ENCODE measurements around the gene SERPINA1.

SERPINA1 gene

DNA sequence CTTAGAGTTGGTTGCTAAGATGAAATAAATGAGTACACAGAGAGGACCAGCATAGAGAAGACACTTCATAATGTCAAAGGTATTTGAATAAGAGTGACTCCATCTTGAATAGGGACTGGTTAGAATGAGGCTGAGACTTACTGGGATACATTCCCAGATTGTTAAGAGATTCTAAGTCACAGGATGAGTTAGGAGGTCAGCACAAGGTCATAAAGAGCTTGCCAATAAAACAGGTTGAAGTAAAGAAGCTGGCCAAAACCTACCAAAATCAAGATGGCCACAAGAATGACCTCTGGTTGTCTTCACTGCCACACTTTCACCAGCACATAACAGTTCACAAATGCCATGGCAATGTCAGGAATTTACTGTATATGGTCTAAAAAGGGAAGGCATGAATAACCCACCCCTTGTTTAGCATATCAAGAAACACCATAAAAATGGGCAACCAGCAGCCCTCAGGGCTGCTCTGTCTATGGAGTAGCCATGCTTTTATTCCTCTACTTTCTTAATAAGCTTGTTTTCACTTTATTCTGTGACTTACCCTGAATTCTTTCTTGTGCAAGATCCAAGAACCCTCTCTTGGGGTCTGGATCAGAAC lies 8.3 kb upstream of the SERPINA1 start:
- H3K27me3 ChIP-seq (ENCODE audit: insufficient read depth, low read length): no peaks in the 10 kb centered on the region; the same call in 1 of the 2 replicates
- H3K4me1 ChIP-seq (ENCODE audit: insufficient read depth, low read length): peaks cover 27% of the 10 kb centered on the region
- no peak overlapping the region for H3K27ac ChIP-seq (ENCODE audit: low read length)
- peak overlapping the region; percentile 23 for H3K4me3 ChIP-seq (ENCODE audit: low read length)
- H3K36me3 ChIP-seq (ENCODE audit: insufficient read depth, low read depth, low read length): no peaks in the 10 kb centered on the region
- no peak overlapping the region for H3K9ac ChIP-seq (ENCODE audit: low read depth, low read length)
- no peaks in the 10 kb centered on the region for H3K9me3 ChIP-seq (ENCODE audit: insufficient read depth, low read depth, low read length)

DNA sequence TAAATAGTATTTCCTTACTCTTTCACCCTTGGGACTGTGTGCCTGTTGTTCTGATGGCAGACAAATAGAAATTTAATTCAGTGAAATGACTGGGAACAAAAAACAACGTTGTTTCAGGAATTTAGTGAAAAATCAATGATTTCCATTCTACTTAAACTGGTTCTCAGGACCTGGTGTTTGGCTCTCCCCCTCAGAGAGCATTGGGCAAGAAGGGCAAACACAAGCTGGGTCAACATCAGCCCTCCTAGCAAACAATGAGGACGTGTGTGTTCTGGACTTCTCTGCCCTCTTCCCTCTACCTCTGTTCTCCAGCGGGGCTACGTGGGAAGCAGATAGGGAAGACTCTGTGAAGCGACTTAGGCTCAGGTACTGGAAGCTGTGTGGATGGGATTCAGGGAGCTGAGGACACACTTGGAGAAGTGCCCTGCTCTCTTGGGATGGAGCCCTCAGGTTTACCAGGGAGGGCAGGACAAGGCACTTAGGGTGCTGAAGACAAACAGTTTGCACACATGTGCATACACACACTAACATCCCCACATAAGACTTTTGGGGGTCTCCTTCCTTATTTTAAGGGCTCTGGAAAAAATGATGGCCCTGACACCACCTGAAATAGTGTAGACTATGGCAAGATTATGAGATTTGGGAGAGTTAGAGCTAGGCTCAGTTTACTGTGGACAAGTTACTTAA lies 7.6 kb upstream of the SERPINA1 start:
- no peak overlapping the region for H3K27ac ChIP-seq (ENCODE audit: low read length)
- H3K9ac ChIP-seq (ENCODE audit: low read depth, low read length): no peak overlapping the region
- H3K36me3 ChIP-seq (ENCODE audit: insufficient read depth, low read depth, low read length): no peaks in the 10 kb centered on the region
- H3K27me3 ChIP-seq (ENCODE audit: insufficient read depth, low read length): no peaks in the 10 kb centered on the region; the same call in 1 of the 2 replicates
- no peaks in the 10 kb centered on the region for H3K9me3 ChIP-seq (ENCODE audit: insufficient read depth, low read depth, low read length)
- H3K4me3 ChIP-seq (ENCODE audit: low read length): no peak overlapping the region
- peaks cover 27% of the 10 kb centered on the region for H3K4me1 ChIP-seq (ENCODE audit: insufficient read depth, low read length)

DNA sequence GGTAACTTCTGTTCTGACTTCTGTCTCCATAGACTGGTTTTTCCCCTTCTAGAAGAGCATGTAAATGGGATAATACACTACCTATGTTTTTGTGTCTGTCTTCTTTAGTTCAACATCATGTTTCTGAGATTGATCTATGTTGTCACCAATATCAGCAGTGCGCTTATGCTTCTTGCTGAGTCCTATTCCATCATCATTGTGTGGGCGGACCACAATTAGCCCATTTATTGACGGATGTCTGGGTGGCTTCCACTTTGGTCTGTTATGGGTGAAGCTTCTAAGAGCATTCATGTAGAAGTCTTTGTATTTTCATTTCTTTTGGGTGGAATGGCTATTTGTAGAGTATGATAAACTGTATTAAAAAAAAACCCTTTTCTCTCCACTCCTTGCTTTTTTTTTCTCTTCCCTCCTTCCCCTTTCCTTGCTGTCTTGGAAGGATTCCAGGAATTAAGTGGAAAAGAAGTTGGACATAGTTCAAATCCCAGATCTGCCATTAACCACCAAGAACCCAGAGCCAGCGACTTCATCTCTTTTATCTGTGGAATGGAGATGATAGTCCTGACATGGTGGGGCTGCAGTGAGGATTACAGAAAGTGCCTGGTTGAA lies 7.0 kb upstream of the SERPINA1 start:
- peaks cover 27% of the 10 kb centered on the region for H3K4me1 ChIP-seq (ENCODE audit: insufficient read depth, low read length)
- no peaks in the 10 kb centered on the region for H3K36me3 ChIP-seq (ENCODE audit: insufficient read depth, low read depth, low read length)
- H3K27me3 ChIP-seq (ENCODE audit: insufficient read depth, low read length): no peaks in the 10 kb centered on the region; the same call in 1 of the 2 replicates
- H3K9ac ChIP-seq (ENCODE audit: low read depth, low read length): no peak overlapping the region
- H3K9me3 ChIP-seq (ENCODE audit: insufficient read depth, low read depth, low read length): no peaks in the 10 kb centered on the region
- no peak overlapping the region for H3K4me3 ChIP-seq (ENCODE audit: low read length)
- H3K27ac ChIP-seq (ENCODE audit: low read length): no peak overlapping the region

DNA sequence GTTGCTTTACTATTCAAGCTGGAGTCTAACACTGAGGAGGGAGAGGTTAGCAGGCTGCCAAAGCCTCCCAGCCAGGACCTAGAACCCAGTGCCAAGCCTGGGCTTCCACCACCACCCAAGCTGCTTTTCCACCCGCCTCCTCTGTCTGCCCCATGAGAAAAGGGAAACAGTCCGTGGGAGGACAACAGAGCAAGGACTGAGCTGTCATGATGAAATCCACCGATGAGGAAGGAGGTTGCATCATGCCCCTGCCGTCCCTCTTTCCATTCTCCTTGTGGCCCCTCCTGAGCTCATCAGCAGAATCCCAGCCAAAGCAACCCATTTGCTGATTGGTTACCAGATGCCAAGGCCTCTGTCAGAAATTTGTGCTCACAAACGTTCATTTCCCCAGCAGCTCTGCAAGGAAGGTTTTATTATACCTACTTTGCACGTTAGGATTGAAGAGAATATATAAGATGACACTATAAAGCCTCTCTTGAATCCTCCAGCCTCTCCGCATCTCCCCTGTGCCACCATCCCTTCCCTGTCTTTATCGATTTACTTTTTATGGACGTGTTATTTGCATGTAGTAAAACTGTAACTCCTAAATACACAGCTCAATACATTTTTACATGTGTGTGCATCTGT lies 6.3 kb upstream of the SERPINA1 start:
- no peaks in the 10 kb centered on the region for H3K36me3 ChIP-seq (ENCODE audit: insufficient read depth, low read depth, low read length)
- no peaks in the 10 kb centered on the region for H3K9me3 ChIP-seq (ENCODE audit: insufficient read depth, low read depth, low read length)
- H3K4me3 ChIP-seq (ENCODE audit: low read length): no peak overlapping the region
- no peak overlapping the region for H3K9ac ChIP-seq (ENCODE audit: low read depth, low read length)
- no peak overlapping the region for H3K27ac ChIP-seq (ENCODE audit: low read length)
- peaks cover 27% of the 10 kb centered on the region for H3K4me1 ChIP-seq (ENCODE audit: insufficient read depth, low read length)
- no peaks in the 10 kb centered on the region; the same call in 1 of the 2 replicates for H3K27me3 ChIP-seq (ENCODE audit: insufficient read depth, low read length)

DNA sequence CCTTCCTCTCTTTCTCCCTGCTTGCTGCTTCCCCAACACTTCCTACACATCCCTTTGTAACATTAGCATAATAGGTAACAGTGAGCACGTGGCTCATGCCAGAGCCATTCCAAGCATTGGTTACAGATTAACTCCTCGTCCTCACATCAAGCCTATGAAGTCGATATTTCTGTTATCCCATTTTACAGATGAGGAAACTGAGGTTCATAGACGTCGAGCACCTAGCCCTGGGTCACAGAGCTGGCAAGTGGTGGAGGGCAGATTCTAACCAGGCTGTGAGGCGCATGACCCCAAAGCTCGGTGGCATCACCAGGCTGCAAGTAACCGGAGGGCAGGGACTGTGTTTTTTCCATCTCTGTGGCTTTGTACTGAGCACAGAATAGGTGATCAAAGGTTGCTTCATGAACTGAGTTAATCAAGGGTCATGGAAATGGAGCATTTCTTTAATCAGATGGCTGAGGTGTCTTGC lies 5.7 kb upstream of the SERPINA1 start:
- H3K36me3 ChIP-seq (ENCODE audit: insufficient read depth, low read depth, low read length): no peaks in the 10 kb centered on the region
- no peaks in the 10 kb centered on the region for H3K9me3 ChIP-seq (ENCODE audit: insufficient read depth, low read depth, low read length)
- H3K27me3 ChIP-seq (ENCODE audit: insufficient read depth, low read length): no peaks in the 10 kb centered on the region; the same call in 1 of the 2 replicates
- no peak overlapping the region for H3K4me3 ChIP-seq (ENCODE audit: low read length)
- no peak overlapping the region for H3K9ac ChIP-seq (ENCODE audit: low read depth, low read length)
- peaks cover 24% of the 10 kb centered on the region for H3K4me1 ChIP-seq (ENCODE audit: insufficient read depth, low read length)
- H3K27ac ChIP-seq (ENCODE audit: low read length): no peak overlapping the region

DNA sequence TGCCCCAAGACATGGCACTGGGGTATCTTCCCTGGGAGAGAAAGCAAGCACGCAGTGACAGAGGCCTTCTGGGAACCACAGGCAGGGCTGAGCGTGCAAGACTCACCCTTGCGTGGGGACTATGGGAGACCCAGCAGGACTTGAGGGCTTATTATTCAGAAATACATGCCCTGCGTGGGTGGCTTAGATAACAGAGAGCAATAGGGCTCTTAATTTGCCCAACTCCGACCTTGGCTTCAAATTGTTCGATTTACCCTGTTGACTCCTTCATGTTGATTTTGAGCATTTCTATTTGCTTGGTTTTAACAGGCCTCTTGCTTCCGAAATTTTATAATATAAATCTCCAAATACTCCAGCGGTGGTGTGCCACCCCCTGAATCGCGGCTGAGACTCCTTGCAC lies 5.1 kb upstream of the SERPINA1 start:
- no peak overlapping the region for H3K9ac ChIP-seq (ENCODE audit: low read depth, low read length)
- no peaks in the 10 kb centered on the region for H3K9me3 ChIP-seq (ENCODE audit: insufficient read depth, low read depth, low read length)
- peaks cover 18% of the 10 kb centered on the region for H3K4me1 ChIP-seq (ENCODE audit: insufficient read depth, low read length)
- no peaks in the 10 kb centered on the region for H3K36me3 ChIP-seq (ENCODE audit: insufficient read depth, low read depth, low read length)
- H3K27ac ChIP-seq (ENCODE audit: low read length): no peak overlapping the region
- no peaks in the 10 kb centered on the region; the same call in 1 of the 2 replicates for H3K27me3 ChIP-seq (ENCODE audit: insufficient read depth, low read length)
- no peak overlapping the region for H3K4me3 ChIP-seq (ENCODE audit: low read length)

DNA sequence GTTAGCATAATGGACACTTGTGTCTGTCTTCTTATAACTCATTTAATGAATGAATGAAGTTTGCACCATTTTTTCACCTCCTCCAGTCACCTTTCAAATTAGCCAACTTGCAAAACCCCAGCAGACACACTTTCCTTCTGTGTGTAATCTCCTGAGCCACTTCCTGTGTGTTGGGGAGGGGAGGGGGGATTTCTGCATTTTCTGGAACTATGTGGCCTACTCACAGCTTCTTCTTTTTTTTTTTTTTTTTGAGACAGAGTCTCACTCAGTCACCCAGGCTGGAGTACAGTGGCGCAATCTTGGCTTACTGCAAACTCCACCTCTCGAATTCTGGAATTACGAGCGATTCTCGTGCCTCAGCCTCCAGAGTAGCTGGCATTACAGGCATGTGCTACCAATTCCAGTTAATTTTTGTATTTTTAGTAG lies 4.1 kb upstream of the SERPINA1 start:
- no peak overlapping the region for H3K4me3 ChIP-seq (ENCODE audit: low read length)
- no peaks in the 10 kb centered on the region; the same call in 1 of the 2 replicates for H3K27me3 ChIP-seq (ENCODE audit: insufficient read depth, low read length)
- H3K36me3 ChIP-seq (ENCODE audit: insufficient read depth, low read depth, low read length): no peaks in the 10 kb centered on the region
- H3K9me3 ChIP-seq (ENCODE audit: insufficient read depth, low read depth, low read length): no peaks in the 10 kb centered on the region
- no peak overlapping the region for H3K27ac ChIP-seq (ENCODE audit: low read length)
- peaks cover 14% of the 10 kb centered on the region for H3K4me1 ChIP-seq (ENCODE audit: insufficient read depth, low read length)
- no peak overlapping the region for H3K9ac ChIP-seq (ENCODE audit: low read depth, low read length)

DNA sequence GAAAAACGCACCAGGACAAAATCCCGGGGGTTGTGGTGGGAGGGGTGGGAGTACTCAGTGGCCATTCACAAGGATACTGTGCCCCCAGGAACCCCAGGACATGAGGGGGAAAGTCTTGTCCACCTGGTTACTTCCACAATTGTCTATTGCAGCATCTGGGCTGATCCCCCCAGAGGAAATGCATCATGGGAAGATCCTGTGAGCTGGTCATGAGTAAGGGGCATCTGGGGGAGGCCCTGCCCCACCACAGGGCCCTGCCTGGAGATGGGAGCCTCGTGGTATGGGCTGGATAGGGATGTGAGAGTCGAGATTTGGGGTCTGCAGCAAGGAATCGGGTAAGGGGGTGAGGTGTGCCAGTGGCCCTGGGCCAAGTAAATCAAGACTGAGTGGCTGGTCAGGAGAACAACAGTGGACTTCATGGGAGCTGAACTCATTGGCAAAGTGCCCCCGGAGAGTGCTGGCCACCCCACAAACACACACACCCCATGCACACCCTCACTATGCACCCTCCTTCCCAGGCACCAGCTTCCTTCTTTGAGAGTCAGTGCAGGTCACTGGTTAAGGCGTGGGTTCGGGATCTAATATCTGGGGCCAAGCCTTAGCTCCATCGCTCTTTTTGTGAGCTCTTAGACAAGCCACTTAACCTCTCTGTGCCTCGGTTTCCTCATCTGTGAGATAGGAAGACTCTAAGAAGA lies 3.0 kb upstream of the SERPINA1 start:
- peaks cover 5% of the 10 kb centered on the region for H3K4me1 ChIP-seq (ENCODE audit: insufficient read depth, low read length)
- no peaks in the 10 kb centered on the region; the same call in 1 of the 2 replicates for H3K27me3 ChIP-seq (ENCODE audit: insufficient read depth, low read length)
- H3K27ac ChIP-seq (ENCODE audit: low read length): no peak overlapping the region
- no peak overlapping the region for H3K4me3 ChIP-seq (ENCODE audit: low read length)
- no peak overlapping the region for H3K9ac ChIP-seq (ENCODE audit: low read depth, low read length)
- H3K36me3 ChIP-seq (ENCODE audit: insufficient read depth, low read depth, low read length): no peaks in the 10 kb centered on the region
- no peaks in the 10 kb centered on the region for H3K9me3 ChIP-seq (ENCODE audit: insufficient read depth, low read depth, low read length)

DNA sequence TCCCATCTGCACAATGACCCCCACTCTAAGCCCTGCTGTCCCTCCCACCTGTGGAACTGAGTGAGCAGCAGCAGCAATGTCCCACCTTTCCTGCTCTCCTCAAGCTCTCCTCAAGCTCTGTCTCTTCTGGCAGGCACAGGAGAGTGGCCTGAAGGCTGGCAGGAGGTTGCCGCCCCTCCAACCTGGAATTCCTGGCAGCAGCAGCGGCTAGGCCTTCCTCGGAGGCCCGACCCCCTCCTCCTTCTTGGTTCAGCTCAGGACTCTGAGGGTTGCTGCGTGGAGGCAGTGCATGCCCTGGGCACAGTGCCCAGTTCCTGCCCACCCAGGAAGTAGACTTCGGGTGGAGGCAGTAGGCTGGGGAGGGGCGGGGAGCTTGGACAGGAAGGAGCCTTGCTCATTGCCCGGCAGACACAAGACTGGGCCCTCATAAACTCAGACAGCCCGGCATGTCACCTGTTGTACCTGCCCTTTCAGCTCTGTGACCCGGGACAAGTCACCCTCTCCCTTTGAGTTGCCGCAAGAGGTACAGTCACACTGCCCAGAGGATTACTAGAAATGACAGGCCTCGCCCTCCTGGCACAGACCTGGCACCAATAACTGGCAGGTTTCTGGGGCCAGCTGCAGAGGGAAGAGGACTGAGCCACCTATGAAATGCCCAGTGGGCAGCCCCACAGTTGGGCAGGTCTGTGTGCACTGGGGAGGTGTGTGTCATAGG lies 2.1 kb upstream of the SERPINA1 start:
- Histone ChIP-seq H3K9me3 (ENCODE audit: insufficient read depth, low read depth, low read length) (no peaks in the 10 kb centered on the region), H3K27ac (ENCODE audit: low read length) (no peak overlapping the region), H3K27me3 (ENCODE audit: insufficient read depth, low read length) (no peaks in the 10 kb centered on the region), H3K4me3 (ENCODE audit: low read length) (no peak overlapping the region), H3K9ac (ENCODE audit: low read depth, low read length) (no peak overlapping the region), H3K36me3 (ENCODE audit: insufficient read depth, low read depth, low read length) (no peaks in the 10 kb centered on the region), H3K4me1 (ENCODE audit: insufficient read depth, low read length) (no peaks in the 10 kb centered on the region)

DNA sequence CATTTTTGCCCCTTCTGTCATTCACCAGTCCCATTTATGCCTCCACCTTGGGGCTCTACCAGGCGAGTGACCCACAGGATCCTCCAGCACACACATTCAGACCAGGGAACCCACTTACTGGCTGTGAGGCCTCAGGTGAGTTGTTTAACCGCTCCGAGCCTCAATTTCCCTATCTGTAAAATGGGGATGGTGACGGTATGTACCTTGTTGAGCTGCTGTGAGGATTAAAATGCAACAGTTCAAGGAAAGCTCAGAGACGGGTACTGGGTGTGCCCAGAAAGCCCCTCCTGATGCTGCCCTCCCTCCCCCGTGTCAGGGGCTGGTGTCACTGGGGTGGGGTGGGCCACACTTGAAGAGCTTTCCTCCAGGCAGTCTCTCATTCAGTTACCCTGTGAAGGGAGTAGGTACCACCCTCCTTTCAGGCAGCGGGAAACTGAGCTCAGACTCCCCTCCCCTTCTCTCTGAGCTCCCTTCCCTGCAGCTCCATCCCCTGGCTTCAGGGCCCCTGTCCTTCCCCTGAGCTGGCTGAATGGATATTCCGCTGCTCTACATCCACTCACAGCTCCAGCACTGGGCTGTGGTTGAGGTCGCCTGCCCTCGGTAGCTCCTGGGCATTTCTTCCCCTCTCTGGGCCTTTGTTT lies 1.4 kb upstream of the SERPINA1 start:
- no peaks in the 10 kb centered on the region for H3K27me3 ChIP-seq (ENCODE audit: insufficient read depth, low read length)
- no peak overlapping the region for H3K4me3 ChIP-seq (ENCODE audit: low read length)
- no peaks in the 10 kb centered on the region for H3K9me3 ChIP-seq (ENCODE audit: insufficient read depth, low read depth, low read length)
- H3K4me1 ChIP-seq (ENCODE audit: insufficient read depth, low read length): no peaks in the 10 kb centered on the region
- H3K9ac ChIP-seq (ENCODE audit: low read depth, low read length): no peak overlapping the region
- no peak overlapping the region for H3K27ac ChIP-seq (ENCODE audit: low read length)
- no peaks in the 10 kb centered on the region for H3K36me3 ChIP-seq (ENCODE audit: insufficient read depth, low read depth, low read length)
